ENCODE data around the gene SBF2. TPM values are rescaled to one million over a fixed set of nuclear protein-coding genes. Genes with fewer than 3 reads are reported as not detected.

The SBF2 gene
- total RNA-seq, 1 experiment from 2014 or later: 30.2 TPM

GRCh38 chr11:9774109-9774508 lies 519.9 kb downstream of the SBF2 start:
- no peak overlapping the region for H2BK5ac ChIP-seq (ENCODE audit: insufficient read length, low read length)
- H3K18ac ChIP-seq (ENCODE audit: insufficient read length, low read depth, low read length): no peak overlapping the region
- no peaks in the 10 kb centered on the region for H3K23me2 ChIP-seq (ENCODE audit: insufficient read length, low read depth, low read length, poor library complexity, severe bottlenecking)
- no peak overlapping the region for H2BK15ac ChIP-seq (ENCODE audit: low read depth, low read length)
- H3K4me1 ChIP-seq (ENCODE audit: insufficient read depth, low read length): peaks cover 10% of the 10 kb centered on the region; the same call in 1 of the 2 replicates
- H3K23ac ChIP-seq (ENCODE audit: insufficient read length, low read depth, low read length): no peak overlapping the region
- H3K36me3 Mint-ChIP-seq (ENCODE audit: insufficient read depth in 1 of 3, low read depth in 3 of 3): peaks cover 0 to 12% (median 2%) of the 10 kb centered on the region in 3 experiments; a peak in 3 of 7 replicates
- H4K5ac ChIP-seq (ENCODE audit: insufficient read length, low read depth, low read length): no peak overlapping the region
- H3K79me1 ChIP-seq (ENCODE audit: insufficient read depth, low read depth, low read length, poor library complexity, severe bottlenecking): no peaks in the 10 kb centered on the region
- H2BK12ac ChIP-seq (ENCODE audit: insufficient read length, low read depth, low read length): no peak overlapping the region
- H3K9me3 ChIP-seq (ENCODE audit: control insufficient read depth, low read depth, low read length): no peaks in the 10 kb centered on the region
- no peak overlapping the region for H2AK5ac ChIP-seq (ENCODE audit: insufficient read length, low read length)
- H3T11ph ChIP-seq (ENCODE audit: low read length): no peak overlapping the region
- no peak overlapping the region for H3K27ac ChIP-seq (ENCODE audit: insufficient read length, low read depth, low read length)
- no peak overlapping the region for H3K4ac ChIP-seq (ENCODE audit: low read depth, low read length)
- TF ChIP-seq, protein P1, sequence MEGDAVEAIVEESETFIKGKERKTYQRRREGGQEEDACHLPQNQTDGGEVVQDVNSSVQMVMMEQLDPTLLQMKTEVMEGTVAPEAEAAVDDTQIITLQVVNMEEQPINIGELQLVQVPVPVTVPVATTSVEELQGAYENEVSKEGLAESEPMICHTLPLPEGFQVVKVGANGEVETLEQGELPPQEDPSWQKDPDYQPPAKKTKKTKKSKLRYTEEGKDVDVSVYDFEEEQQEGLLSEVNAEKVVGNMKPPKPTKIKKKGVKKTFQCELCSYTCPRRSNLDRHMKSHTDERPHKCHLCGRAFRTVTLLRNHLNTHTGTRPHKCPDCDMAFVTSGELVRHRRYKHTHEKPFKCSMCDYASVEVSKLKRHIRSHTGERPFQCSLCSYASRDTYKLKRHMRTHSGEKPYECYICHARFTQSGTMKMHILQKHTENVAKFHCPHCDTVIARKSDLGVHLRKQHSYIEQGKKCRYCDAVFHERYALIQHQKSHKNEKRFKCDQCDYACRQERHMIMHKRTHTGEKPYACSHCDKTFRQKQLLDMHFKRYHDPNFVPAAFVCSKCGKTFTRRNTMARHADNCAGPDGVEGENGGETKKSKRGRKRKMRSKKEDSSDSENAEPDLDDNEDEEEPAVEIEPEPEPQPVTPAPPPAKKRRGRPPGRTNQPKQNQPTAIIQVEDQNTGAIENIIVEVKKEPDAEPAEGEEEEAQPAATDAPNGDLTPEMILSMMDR (conservative IDR thresholded peaks at IDR 0.05): no peak
- no peak overlapping the region for H3K27ac Mint-ChIP-seq
- no peak overlapping the region for H3K9ac ChIP-seq (ENCODE audit: extremely low read depth, insufficient read length, low read length)
- no peak overlapping the region for H3K56ac ChIP-seq (ENCODE audit: insufficient read length, low read depth, low read length)
- no peak for DNase-seq
- H4K20me1 ChIP-seq (ENCODE audit: control insufficient read depth, insufficient read depth, insufficient read length): no peaks in the 10 kb centered on the region
- H2AFZ ChIP-seq (ENCODE audit: low read length): no peak overlapping the region
- no peak overlapping the region for H2BK20ac ChIP-seq (ENCODE audit: low read depth, low read length, poor library complexity, severe bottlenecking)
- H2BK120ac ChIP-seq (ENCODE audit: low read depth, low read length, poor library complexity, severe bottlenecking): no peak overlapping the region
- no peak overlapping the region for H4K8ac ChIP-seq (replicated peaks; ENCODE audit: insufficient read length, low read depth, low read length)
- H3K4me1 Mint-ChIP-seq: peaks cover 40 to 41% of the 10 kb centered on the region in 2 experiments
- H3K27me3 Mint-ChIP-seq (ENCODE audit: low read depth): no peaks in the 10 kb centered on the region
- no peaks in the 10 kb centered on the region for H3K79me2 ChIP-seq (ENCODE audit: insufficient read depth, low read length)
- H3K14ac ChIP-seq (ENCODE audit: insufficient read depth, low read length): no peak overlapping the region
- H3K4me2 ChIP-seq (ENCODE audit: insufficient read depth, insufficient read length, low read length): no peak overlapping the region
- no peak overlapping the region for H4K91ac ChIP-seq (ENCODE audit: insufficient read length, low read depth, low read length)
- H3K9me3 Mint-ChIP-seq: no peaks in the 10 kb centered on the region
- no peak overlapping the region for H3K4me3 Mint-ChIP-seq
- H3K27me3 ChIP-seq (ENCODE audit: insufficient read depth, low read length): no peaks in the 10 kb centered on the region

Data from H9 (cell line).